Stimulated activated CD4-positive, alpha-beta T cell treated with anti-CD3 and anti-CD28 coated beads, TNF-alpha, amount 100 ng/mL, for 4 hours (primary cell): ENCODE data around the gene SLC38A6.

ENCODE experiments used
- DNase-seq, 3 experiments: peaks; one replicate each; pipeline ENCODE4 v3.0.0-alpha.2; 2020; ENCODE audit warnings: low read depth in 3 of 3

The SLC38A6 gene

GRCh38 chr14:60980811-60981632, at the start of gene SLC38A6, which contains the start of gene TRMT5:
Gene SLC38A6, plus strand, starts transcription at chr14:60981245. Its CDS starts 33 bp downstream, at chr14:60981278.
Gene TRMT5, minus strand, starts transcription at chr14:60981079. Its CDS starts 106 bp downstream, at chr14:60980973.
- DNase-seq: peak; percentile 74 to 88 (median 78)

GRCh38 chr14:60933920-60934655, 47.0 kb upstream of the SLC38A6 start:
- DNase-seq: no peak

- no peak for DNase-seq
Observed at GRCh38 chr14:60935319-60935718, 45.7 kb upstream of the SLC38A6 start.

DNA sequence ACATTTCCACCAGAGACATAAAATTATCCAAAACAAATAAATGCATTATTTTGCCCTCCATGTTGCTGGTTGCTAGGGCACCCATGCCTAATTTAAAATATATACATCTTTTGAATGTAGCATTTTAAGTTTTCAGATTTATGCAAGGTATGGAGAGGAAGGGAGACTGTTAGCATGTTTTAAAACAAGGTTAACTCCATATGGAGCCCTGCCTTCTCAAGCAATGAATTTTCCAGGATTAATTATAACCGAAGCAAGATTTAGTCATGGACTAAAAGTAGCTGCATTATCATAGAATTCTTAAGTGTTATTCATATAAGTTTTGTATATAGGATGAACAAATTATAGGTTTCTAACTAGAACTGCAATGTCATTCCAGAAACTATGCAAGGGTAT, 37.4 kb upstream of the SLC38A6 start:
- DNase-seq: no peak

GRCh38 chr14:60944204-60944603, 36.8 kb upstream of the SLC38A6 start:
- no peak for DNase-seq

- DNase-seq: no peak
Observed at GRCh38 chr14:60945984-60946383, 35.1 kb upstream of the SLC38A6 start.

- no peak for DNase-seq
Observed at GRCh38 chr14:60946773-60947172, 34.3 kb upstream of the SLC38A6 start.

DNA sequence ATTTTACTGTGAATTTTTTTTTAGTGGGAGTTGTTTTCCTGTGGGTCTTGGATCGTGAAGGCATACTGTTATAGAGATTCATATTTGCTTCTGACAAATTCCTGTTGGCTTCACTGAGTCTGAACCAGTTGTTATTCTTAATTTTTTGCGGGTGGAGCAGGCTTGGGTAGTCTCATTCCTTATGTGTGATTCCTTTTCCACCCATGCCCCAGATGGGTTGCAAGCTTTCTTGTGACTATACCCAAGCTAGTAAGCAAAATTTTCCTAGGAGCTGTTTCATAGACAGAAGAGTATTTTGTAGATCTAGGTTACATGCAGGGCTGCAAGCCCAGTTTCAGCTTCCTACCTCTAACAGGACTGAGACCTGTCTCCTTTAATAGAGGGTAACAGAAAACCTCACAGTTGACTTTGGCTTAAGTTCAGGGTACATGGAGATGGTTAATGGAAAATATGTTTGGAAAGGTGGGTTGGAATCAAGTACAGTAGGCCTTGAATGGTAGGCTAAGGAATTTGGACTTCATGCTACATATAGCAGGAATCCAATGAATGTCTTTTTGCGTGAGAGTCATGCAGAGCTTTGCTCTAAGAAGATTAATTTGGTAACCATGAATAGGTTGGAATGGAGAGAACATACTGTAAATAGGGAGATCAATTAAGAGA, 29.1 kb upstream of the SLC38A6 start:
- DNase-seq: no peak

DNA sequence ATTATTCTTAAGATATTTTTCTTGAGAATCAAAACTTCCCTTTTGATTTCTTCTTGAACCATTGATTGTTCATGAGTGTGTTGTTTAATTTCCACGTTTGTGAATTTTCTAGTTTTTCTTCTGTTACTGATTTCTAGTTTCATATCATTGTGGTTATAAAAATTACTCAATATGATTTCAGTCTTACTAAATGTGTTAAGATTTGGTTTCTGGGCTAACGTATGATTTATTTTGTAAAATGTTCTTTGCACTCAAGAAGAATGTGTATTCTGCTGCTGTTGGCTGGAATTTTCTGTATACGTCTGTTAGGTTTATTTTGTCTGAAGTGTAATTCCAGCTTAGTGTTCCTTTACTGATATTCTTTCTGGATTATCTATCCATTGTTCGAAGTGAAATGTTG, 24.8 kb upstream of the SLC38A6 start:
- DNase-seq: no peak

GRCh38 chr14:60956632-60957031, 24.4 kb upstream of the SLC38A6 start:
- DNase-seq: no peak

GRCh38 chr14:60958146-60958545, 22.9 kb upstream of the SLC38A6 start:
- DNase-seq: no peak

GRCh38 chr14:60963761-60964160, 17.3 kb upstream of the SLC38A6 start:
- DNase-seq: no peak

DNA sequence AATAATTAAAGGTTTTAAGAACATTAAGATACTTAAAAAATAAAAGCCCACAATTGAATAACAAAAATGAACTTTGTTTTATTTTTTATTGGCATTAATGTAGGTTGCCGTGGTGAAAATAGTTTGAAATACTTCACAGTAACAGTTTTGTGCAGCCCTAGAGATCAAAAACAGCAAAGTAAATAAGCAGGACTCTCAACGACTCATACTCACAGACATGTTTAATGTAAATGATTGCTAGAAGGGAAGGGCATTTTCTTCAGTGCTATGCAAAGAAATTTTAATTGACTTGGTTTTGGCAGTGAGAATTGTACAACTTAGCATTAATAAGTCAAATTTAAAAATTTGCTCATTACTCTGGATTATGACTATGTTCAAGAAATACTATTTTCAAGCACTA, 16.1 kb upstream of the SLC38A6 start:
- no peak for DNase-seq

DNA sequence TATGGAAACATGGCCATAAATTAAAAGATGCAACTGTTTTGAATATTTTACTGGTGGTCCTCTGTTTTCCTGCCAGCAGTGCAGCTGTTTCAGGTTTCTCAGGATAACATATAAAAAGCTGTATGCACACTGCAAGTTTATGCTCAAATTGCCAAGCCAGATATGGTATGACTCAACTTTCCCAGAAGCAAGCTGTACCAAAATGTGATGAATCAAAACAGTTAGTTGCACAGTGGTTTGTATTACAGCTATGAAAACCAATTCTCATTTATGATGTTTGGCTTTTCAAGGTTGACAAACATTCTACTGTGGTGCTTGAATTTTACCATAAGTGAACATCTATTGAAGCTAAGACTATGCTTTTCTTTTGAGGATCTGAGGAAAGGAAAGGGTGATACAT, 15.6 kb upstream of the SLC38A6 start:
- no peak for DNase-seq

GRCh38 chr14:60968099-60968498, 12.9 kb upstream of the SLC38A6 start:
- DNase-seq: no peak

DNA sequence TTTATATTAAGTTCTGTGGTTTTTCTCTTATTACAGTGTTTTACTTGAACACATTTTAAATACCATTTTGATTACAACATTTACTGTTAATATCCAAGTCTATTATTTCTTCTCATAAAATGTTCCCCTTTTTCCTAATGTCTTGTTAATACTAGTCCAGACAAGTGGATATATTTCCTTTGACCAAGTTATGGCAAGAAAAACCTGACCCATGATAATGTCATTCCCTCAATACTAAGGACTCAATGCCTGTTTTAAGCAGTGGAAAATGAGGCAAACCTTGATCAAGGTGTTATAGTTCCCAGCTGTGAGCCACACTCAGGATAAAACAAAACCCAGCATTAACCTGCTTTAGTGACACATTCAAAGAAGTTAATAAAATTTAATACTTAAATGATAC, 12.4 kb upstream of the SLC38A6 start:
- no peak for DNase-seq

DNA sequence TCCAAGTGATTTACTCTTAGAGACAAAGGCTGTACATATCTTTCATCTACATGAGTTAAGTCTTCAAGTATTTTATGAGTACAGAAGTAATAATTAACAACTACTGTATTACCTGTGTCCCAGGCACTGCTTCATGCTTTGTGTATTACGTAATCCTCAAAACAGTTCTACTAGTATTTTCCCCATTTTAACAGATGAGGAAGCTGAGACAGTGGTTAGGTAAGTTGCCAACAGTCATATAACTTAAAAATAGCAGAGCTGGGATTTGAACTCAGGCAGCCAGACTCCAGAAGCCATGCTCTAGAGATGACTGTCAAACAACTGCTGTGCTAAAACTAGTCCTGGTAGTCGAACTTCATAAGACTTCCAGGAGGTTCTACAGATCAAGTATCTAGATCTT, 10.9 kb upstream of the SLC38A6 start:
- no peak for DNase-seq

GRCh38 chr14:60971271-60971670, 9.8 kb upstream of the SLC38A6 start:
- DNase-seq: no peak

DNA sequence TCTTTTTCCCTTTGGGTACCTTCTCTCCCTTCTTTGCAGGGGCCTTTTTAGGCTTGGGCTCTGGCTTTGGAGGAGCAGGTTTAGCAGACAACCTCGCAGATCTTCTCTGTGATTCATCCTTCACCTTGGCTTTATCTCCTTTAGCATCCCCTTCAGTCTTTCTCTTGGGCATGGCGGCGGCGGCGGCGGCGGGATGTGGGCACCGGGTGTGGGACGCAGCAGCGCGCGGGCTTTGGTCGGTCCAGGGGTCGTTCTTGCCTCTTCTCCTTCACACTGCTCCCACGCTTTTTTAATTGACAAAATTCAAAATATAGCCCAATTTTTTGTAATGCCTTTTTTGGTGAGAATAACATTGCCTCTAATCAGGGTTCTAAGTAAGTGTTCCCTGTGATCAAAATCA, 8.8 kb upstream of the SLC38A6 start:
- no peak for DNase-seq

DNA sequence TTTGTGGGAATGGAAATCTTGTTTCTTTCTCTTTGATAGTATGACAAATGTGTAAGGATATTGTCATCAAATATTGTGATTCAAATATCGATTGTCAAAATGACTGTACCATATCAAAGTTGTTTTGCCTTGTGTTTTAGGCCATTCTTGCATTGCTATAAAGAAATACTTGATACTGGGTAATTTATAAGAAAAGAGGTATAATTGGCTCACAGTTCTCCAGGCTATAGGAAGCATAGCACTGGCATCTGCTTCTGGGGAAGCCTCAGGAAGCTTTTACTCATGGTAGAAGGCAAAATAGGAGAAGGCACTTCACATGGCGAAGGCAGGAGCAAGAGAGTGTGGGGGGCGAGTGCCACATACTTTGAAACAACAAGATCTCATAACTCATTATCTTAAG, 8.0 kb upstream of the SLC38A6 start:
- DNase-seq: no peak

GRCh38 chr14:60974090-60974651, 6.9 kb upstream of the SLC38A6 start:
- DNase-seq: no peak

DNA sequence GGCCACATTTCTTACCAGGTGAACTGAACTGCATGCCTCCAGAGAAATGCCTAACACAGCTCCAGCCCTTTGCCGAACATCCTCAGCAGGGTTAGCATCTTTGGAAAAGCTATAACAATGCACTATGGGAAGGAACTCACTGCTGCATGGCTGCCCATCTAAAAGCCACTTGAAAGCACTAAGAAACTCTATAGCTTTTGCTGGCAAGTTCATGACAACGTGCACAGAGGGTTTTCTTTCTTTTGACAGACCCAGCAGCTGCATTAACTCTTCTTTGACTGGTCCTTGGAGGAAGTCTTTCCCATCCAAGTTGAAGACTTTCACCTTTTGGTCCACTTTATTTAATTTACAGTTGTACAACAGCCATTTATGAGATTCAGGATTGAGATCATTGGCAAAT, 5.5 kb upstream of the SLC38A6 start:
- no peak for DNase-seq
